ENCODE measurements around the gene BPGM.

Gene BPGM

GRCh38 chr7:134646425-134647305 lies at the start of gene BPGM:
BPGM (plus strand) TSS chr7:134646853; CDS start chr7:134661508, 14,655 bp downstream.
- DNase-seq = peak; percentile 100

DNA sequence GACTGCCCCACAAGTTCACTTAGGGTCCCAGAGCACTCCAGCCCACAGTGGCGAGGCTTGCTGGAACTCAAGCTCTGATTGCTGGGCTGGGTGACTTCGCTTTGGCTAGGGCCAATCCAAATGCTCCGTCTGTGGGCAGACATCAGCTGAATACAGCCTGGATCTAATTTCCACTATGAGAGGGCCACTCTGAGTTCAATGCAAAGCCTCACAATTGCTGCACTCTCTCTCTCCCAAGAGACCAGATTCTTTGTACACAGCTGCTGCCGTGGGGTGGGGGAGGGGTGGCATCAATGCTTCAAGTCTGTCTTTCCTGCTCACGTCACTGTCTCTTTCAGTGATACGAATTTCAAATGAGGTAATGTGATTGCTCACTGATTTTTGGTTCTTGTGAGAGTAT lies 47.3 kb upstream of the BPGM start:
- DNase-seq = no peak

DNA sequence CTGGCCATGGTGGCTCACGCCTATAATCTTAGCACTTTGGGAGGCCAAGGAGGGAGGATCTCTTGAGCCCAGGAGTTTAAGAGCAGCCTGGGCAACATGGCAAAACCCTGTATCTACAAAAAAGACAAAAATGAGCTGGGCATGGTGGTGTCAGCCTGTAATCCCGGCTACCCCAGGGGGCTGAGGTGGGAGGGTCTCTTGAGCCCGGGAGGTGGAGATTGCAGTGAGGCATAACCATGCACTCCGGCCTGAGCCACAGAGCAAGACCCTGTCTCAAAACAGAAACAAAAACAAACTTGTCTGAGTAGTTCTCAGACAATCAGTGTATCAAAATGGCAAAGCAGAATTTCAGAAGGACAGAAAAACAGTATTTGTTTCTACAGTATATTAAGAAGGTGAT lies 45.2 kb upstream of the BPGM start:
- DNase-seq = no peak

DNA sequence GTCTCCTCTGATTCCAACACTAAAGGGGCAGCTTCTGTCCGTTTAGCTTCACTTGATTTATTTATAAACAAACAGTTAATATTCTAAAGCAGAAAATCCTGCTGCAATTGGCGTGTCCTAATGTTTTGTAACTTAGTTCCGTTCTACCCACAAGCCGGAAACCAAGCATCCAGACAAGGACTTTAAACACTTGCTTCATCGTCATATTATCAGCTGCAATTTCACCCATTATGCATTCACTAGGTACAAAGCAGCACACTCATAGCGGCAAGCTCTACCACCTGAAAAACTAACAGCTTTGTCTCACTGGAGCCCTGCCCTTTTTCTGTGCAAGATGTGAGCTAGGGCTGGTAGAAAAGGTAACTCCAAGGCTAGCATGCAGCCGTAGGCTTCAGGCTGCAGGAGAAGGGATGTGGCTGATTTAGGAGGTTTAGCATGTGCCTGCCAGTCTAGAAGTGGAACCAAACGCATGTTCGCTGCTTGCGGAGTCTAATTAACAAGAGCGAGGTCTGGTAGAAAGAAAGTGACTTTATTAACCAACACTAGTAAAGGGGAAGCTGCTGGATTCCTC lies 43.7 kb upstream of the BPGM start:
- DNase-seq = no peak

GRCh38 chr7:134605978-134606923 lies 40.4 kb upstream of the BPGM start:
- peak; percentile 76 for DNase-seq

DNA sequence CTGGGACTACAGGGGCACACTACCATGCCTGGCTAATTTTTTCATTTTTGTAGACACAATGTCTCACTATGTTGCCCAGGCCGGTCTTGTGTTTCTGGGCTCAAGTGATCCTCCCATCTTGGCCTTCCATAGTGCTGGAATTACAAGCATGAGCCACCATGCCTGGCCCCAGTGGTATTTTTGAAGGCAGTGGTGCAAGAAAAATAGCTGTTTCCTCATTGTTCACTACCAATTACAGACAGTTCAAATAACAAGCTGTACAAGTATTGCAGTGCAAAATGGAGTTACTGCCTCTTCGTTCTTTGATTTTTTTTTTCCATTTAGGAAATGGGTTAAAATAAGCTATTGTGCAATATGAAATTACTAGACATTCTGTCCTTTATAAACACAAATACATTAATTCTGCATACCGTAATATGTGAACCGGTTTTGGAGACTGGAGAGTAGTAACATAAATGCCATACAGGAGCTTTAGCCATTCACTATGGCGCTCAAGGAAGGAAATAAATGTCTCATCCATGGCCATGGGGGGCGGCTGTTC lies 35.0 kb upstream of the BPGM start:
- DNase-seq = no peak

DNA sequence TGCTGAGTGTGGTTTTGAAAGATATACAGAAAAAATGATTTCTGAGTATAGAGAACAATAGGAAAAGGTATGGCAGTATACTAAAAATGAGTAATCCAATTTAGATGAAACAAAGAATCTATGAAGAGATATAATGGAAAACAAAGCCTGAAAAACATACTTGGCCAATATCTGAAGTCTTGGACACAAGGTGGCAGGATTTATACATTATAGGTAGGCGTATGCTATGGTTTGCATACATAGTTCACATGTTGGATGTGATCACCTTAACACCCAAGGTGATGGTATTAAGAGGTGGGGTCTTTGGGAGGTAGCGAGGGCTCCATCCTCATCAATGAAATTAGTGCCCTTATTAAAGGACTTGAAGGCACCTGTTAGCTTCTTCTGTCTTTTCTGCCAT lies 34.5 kb upstream of the BPGM start:
- no peak for DNase-seq

GRCh38 chr7:134613623-134614347 lies 32.9 kb upstream of the BPGM start:
- DNase-seq = no peak

DNA sequence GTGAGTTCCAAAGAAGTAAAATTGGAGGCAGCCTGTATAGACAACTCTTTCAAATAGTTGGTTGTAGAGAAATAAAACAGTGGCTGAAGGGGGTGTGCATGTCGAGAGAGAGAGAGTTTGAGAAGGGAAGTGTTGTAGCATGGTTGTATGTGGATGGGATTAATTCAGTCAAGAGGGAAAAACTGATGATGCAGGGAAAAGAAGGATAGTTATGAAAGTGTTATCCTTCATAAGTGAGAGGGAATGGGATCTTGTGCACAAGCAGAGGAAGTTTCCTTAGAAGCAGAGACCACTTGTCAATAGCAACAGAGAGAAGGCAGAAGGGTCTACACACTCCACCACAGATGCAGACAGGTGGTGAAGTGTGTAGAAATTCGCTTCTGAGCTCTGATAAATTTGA lies 30.0 kb upstream of the BPGM start:
- DNase-seq = no peak

DNA sequence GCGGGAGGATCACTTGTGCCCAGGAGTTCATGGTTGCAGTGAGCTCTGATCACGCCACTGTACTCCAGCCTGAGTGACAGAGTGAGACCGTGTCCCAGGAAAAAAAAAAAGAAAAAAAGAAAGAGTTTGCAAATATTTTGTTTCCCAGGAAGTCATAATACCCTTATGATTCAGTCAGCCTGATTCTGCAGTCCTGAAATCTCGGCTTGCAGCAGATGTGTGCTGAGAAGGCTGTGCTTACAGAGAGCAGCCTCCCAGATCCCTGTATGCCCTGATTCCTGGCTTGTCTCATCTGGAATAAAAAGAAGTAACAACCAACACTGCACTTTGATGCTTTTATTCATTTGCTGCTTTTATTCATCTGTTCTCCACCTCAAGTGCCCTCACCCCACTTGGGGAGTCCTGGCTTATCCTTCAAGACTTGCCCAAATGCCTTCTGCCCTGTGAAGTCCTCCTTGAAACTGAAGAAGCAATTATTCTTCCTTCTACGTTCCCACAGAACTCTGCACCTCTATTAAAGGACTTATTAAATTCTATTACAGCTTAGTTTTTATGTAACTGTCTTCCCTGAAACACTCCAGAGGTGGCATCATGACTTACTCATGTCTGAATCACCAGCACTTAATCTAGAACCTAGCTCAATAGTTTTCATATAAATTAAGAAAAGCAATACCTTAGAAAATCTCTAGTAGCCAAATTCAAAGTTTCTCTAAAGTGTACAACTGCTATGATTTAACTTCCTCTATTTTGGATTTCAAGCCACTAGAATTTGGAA lies 27.7 kb upstream of the BPGM start:
- DNase-seq = no peak

GRCh38 chr7:134619627-134620331 lies 26.9 kb upstream of the BPGM start:
- peak; percentile 52 for DNase-seq

- DNase-seq = no peak
Observed at GRCh38 chr7:134622303-134622995, 24.2 kb upstream of the BPGM start.

DNA sequence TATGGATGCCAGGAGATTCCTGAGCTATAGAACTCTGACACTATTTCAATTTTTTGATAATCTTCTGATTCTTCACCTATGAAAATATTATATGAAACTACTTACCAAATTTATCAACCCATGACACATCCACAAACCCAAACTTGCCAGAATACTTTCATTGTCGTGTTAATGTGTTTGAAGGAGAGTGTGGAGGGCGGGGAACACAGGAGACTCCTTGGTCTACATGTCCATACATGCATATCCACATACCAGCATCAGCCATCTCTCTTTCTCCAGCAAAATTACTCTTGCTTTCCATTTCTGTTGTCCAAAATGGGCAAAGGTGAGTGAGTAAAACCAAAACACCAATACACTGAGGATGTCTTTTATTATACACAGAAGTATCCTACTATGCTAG lies 23.5 kb upstream of the BPGM start:
- no peak for DNase-seq

- DNase-seq = no peak
Observed at GRCh38 chr7:134625550-134625949, 21.1 kb upstream of the BPGM start.

DNA sequence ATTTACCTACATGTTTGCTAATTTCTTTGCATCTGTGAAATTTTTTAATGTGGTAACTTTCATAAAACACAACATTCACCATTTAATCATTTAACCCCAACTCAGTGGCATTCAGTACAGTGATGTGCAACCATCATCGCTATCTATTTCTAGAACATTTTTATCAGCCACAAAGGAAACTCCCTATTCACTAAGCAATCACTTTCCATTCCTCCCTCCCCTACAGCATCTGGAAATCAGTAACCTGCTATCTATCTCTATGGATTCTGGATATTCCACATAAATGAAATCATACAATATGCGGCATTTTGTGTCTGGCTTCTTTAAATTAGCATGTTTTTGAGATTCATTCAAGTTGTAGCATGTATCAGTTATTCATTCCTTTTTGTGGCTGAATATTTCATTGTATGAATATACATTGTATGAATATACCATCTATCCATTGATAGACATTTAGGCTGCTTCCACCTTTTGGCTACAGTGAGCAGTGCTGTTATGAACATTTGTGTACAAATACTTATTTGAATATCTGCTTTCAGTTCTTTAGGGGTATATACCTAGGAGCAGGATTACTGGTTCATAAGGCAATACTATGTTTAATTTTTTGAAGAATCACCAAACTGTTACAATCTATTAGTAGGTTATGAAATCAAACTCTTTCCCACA lies 19.4 kb upstream of the BPGM start:
- DNase-seq = no peak

- DNase-seq = no peak
Observed at GRCh38 chr7:134627775-134628153, 18.9 kb upstream of the BPGM start.

DNA sequence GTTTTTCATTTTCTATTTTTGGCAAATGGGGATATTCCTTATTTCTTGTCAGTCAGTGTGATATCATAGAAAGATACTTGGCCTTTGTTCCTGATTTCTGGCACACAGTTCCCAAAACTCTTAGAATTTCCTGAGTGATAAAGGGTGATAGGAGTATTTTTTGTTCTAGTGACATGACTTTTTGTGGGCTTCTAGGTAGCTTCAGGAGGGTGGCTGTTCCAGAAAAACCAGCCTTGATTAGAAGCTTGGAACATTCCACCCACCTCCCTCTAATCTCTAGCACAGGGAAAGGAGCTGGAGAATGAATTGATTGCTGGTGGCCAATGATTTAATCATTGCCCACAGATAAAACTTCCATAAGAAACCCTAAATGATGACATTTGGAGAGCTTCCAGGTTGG lies 17.2 kb upstream of the BPGM start:
- no peak for DNase-seq

DNA sequence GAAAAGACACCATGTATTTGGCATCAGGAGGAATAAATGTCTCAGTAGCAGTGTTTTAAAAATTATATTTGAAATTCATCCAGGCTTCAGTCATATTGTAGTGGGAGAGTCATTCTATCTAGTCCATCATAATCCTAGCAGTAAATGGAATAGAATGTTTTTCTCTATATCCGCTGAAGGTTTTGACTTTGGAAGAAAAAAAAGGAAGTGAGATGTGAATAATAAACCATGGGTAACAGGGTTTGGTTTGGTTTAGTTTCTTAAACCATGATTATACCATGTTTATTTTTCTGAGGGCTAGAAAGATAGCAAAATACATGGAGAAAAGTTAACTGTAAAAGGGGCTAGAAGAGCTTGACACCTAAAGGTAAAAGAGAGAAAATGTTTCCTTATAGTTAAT lies 16.4 kb upstream of the BPGM start:
- DNase-seq = no peak

GRCh38 chr7:134630893-134631292 lies 15.8 kb upstream of the BPGM start:
- no peak for DNase-seq

DNA sequence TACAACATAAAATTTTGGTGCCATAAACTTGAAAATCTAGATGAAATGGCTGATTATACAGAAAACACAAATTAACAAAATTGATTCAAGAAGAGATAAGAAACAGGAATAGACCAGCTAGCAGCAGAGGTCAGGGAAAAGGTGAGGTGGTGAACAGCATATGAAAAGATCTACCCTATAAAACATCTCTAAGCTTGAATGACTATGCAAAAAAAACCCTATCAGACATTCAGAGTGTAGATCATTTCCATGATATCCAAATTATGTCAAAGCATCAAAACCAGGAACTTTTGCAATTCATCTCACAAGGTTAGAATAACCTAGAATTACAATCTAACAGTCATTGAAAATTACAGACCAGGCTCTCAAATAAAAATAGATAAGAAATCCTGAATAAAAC lies 14.6 kb upstream of the BPGM start:
- DNase-seq = no peak

All from NCI-H1092 treated with DMSO at 0.1 percent for 48 hours (cell line).